ENCODE measurements around the gene PMEL.
A peak's percentile ranks its signal among the peaks of the same experiment; 100 is the strongest.

DNA sequence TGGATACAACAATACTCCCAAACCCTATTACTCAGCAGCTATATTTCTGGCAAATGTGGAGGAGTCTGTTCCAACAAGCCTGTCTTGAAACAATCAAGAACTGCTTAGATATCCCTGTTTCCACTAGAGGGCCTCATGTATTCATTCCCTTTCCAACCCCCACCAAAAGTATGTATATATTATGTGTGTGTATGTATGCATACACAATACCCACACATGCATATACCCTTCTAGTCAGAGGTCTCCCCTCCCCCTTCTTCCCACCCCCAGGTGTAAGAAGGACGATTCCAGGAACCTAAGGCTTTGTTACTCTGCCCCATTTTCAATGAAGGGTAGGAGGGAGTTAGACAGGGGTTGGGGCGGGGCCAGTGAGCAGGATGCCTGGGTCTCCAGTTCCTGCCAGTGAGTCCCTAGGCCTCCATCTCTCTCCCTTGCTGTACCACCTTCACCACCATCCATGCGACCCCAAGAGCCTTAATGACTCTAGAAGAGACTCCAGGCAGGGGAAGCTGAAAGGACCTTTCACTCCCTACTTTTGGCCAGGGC, 35.0 kb downstream of the PMEL start, which contains the start of gene DGKA:
- TF ChIP-seq, protein P1, sequence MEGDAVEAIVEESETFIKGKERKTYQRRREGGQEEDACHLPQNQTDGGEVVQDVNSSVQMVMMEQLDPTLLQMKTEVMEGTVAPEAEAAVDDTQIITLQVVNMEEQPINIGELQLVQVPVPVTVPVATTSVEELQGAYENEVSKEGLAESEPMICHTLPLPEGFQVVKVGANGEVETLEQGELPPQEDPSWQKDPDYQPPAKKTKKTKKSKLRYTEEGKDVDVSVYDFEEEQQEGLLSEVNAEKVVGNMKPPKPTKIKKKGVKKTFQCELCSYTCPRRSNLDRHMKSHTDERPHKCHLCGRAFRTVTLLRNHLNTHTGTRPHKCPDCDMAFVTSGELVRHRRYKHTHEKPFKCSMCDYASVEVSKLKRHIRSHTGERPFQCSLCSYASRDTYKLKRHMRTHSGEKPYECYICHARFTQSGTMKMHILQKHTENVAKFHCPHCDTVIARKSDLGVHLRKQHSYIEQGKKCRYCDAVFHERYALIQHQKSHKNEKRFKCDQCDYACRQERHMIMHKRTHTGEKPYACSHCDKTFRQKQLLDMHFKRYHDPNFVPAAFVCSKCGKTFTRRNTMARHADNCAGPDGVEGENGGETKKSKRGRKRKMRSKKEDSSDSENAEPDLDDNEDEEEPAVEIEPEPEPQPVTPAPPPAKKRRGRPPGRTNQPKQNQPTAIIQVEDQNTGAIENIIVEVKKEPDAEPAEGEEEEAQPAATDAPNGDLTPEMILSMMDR (conservative IDR thresholded peaks at IDR 0.05), result peak; percentile 83
- no peak for TF ChIP-seq ZFX (IDR thresholded peaks at IDR 0.05)
